Peyer's patch (tissue), 4 donors: Measurements from ENCODE around the gene ESPL1. TPM values are rescaled to one million over a fixed set of nuclear protein-coding genes. Genes with fewer than 3 reads are reported as not detected.
A peak's percentile ranks its signal among the peaks of the same experiment; 100 is the strongest.

ENCODE experiments used
- DNase-seq, 3 donors: peaks; one replicate each; pipeline ENCODE4 v3.0.0-alpha.2; 2017 to 2019
- H3K27ac ChIP-seq, 4 donors: fragments of 200-600 bp; sonication (generic); one replicate each; pipeline ENCODE4 v1.5.1; 2016 to 2019
- H3K27me3 ChIP-seq, 2 donors: fragments of 200-600 bp; sonication (generic); one replicate each; pipeline ENCODE4 v1.5.1; 2019
- H3K36me3 ChIP-seq, 3 donors: fragments of 200-600 bp; sonication (generic); one replicate each; pipeline ENCODE4 v1.5.1; 2016 to 2019
- H3K4me1 ChIP-seq, 4 donors: fragments of 200-600 bp; sonication (generic); one replicate each; pipeline ENCODE4 v1.5.1; 2016 to 2019
- H3K4me3 ChIP-seq, 4 donors: fragments of 200-600 bp; sonication (generic); 1 replicate in 3 of 4; 2 replicates in 1 of 4; pipeline ENCODE4 v1.5.1; 2016 to 2019; ENCODE audit warnings: mild to moderate bottlenecking in 1 of 4
- H3K9me3 ChIP-seq, 4 donors: fragments of 200-600 bp; sonication (generic); one replicate each; pipeline ENCODE4 v1.5.1; 2016 to 2019; ENCODE audit warnings: mild to moderate bottlenecking in 1 of 4
- POLR2A ChIP-seq, 2 donors: fragments of 450-650 bp; IDR thresholded peaks; one replicate each; pipeline ENCODE4 v1.5.1; 2017; ENCODE audit warnings: antibody characterized with exemption in 2 of 2, mild to moderate bottlenecking in 2 of 2, moderate library complexity in 2 of 2
- total RNA-seq, 4 donors: library from RNA; depleted of rRNA; stranded (reverse); fragments of >200 nt; gene quantifications; one replicate each; pipeline ENCODE4 v1.1.0, GENCODE V29; 2016
- TF ChIP-seq, protein P1 (sequence below), 6 experiments: fragments of 450-650 bp in 4 of 6; fragments of 200-600 bp in 2 of 6; sonication (generic) in 1 of 6; IDR thresholded peaks; one replicate each; pipeline ENCODE4 v1.5.1; 2017 to 2019; ENCODE audit warnings: antibody characterized with exemption in 6 of 6, mild to moderate bottlenecking in 3 of 6, moderate library complexity in 1 of 6

ESPL1 gene
- total RNA-seq, 4 donors from 2014 or later: 47.0 to 108 (median 87.0) TPM

DNA sequence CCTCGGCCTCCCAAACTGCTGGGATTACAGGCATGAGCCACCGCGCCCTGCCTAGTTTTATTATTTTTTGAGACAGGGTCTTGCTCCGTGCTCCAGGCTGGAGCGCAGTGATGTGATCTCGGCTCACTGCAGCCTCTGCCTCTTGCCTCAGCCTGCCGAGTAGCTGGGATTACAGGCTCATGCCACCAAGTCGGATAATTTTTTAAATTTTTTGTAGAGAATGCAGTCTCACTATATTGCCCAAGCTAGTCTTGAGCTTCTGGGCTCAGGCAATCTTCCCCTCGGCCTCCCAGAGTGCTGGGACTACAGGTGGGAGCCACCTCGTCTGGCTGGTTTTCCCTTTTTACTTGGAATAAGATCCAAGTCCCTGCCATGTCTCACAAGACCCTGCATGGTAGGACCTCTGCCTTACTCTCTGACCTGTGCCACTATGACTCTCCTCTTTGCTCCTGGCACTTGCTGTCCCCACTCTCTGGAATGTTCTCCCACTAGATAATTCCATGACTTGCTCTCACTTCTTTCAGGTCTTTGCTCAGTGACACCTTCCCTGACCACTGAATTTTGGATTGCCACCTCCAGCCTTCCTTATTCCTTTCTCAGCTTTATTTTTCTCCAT lies 28.3 kb upstream of the ESPL1 start:
- no peak overlapping the region for H3K27ac ChIP-seq

GRCh38 chr12:53241623-53242412 lies 26.3 kb upstream of the ESPL1 start:
- Histone ChIP-seq H3K27ac (no peak overlapping the region), H3K36me3 (no peaks in the 10 kb centered on the region), H3K4me3 (no peak overlapping the region), H3K9me3 (no peaks in the 10 kb centered on the region), H3K27me3 (no peaks in the 10 kb centered on the region), H3K4me1 (no peaks in the 10 kb centered on the region)
- no peak for TF ChIP-seq POLR2A (IDR thresholded peaks at IDR 0.05)
- TF ChIP-seq, protein P1, sequence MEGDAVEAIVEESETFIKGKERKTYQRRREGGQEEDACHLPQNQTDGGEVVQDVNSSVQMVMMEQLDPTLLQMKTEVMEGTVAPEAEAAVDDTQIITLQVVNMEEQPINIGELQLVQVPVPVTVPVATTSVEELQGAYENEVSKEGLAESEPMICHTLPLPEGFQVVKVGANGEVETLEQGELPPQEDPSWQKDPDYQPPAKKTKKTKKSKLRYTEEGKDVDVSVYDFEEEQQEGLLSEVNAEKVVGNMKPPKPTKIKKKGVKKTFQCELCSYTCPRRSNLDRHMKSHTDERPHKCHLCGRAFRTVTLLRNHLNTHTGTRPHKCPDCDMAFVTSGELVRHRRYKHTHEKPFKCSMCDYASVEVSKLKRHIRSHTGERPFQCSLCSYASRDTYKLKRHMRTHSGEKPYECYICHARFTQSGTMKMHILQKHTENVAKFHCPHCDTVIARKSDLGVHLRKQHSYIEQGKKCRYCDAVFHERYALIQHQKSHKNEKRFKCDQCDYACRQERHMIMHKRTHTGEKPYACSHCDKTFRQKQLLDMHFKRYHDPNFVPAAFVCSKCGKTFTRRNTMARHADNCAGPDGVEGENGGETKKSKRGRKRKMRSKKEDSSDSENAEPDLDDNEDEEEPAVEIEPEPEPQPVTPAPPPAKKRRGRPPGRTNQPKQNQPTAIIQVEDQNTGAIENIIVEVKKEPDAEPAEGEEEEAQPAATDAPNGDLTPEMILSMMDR (IDR thresholded peaks at IDR 0.05): no peak
- no peak for DNase-seq

More for the DNA sequence above, 28.3 kb upstream of the ESPL1 start:
- Histone ChIP-seq H3K36me3 (no peaks in the 10 kb centered on the region), H3K4me1 (no peaks in the 10 kb centered on the region), H3K27me3 (no peaks in the 10 kb centered on the region), H3K4me3 (no peak overlapping the region), H3K9me3 (no peaks in the 10 kb centered on the region)
- no peak for DNase-seq
- TF ChIP-seq, protein P1 (IDR thresholded peaks at IDR 0.05): no peak
- TF ChIP-seq POLR2A (IDR thresholded peaks at IDR 0.05): no peak

DNA sequence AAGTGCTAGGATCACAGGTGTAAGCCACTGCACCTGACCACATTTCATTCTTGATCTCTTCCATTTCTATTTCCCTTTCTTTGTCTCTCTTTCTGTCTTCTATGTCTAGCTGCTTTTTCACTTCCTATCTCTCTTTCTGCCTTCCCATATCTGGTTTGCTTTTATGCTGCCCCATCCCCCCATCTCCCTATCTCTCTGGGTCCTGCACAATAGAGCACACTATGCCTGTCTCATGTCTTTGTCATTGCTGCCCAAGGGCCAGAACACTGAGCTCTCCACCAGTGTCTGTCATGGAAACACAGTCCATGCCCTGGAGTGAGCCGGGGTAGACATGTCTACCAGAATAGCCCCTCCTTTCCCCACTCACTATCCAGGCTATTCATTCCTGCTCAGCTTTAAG lies 23.8 kb upstream of the ESPL1 start:
- no peaks in the 10 kb centered on the region for H3K36me3 ChIP-seq
- no peaks in the 10 kb centered on the region for H3K4me1 ChIP-seq
- TF ChIP-seq, protein P1 (IDR thresholded peaks at IDR 0.05): no peak
- TF ChIP-seq POLR2A (IDR thresholded peaks at IDR 0.05): no peak
- no peak overlapping the region for H3K27ac ChIP-seq
- no peaks in the 10 kb centered on the region for H3K9me3 ChIP-seq
- H3K4me3 ChIP-seq: no peak overlapping the region
- no peaks in the 10 kb centered on the region for H3K27me3 ChIP-seq
- DNase-seq: no peak

GRCh38 chr12:53245286-53245685 lies 22.8 kb upstream of the ESPL1 start:
- H3K4me1 ChIP-seq: no peaks in the 10 kb centered on the region
- no peak for DNase-seq
- no peak overlapping the region for H3K4me3 ChIP-seq
- H3K27ac ChIP-seq: no peak overlapping the region
- H3K27me3 ChIP-seq: no peaks in the 10 kb centered on the region
- no peaks in the 10 kb centered on the region for H3K36me3 ChIP-seq
- TF ChIP-seq POLR2A (IDR thresholded peaks at IDR 0.05): no peak
- TF ChIP-seq, protein P1 (IDR thresholded peaks at IDR 0.05): no peak
- no peaks in the 10 kb centered on the region for H3K9me3 ChIP-seq

DNA sequence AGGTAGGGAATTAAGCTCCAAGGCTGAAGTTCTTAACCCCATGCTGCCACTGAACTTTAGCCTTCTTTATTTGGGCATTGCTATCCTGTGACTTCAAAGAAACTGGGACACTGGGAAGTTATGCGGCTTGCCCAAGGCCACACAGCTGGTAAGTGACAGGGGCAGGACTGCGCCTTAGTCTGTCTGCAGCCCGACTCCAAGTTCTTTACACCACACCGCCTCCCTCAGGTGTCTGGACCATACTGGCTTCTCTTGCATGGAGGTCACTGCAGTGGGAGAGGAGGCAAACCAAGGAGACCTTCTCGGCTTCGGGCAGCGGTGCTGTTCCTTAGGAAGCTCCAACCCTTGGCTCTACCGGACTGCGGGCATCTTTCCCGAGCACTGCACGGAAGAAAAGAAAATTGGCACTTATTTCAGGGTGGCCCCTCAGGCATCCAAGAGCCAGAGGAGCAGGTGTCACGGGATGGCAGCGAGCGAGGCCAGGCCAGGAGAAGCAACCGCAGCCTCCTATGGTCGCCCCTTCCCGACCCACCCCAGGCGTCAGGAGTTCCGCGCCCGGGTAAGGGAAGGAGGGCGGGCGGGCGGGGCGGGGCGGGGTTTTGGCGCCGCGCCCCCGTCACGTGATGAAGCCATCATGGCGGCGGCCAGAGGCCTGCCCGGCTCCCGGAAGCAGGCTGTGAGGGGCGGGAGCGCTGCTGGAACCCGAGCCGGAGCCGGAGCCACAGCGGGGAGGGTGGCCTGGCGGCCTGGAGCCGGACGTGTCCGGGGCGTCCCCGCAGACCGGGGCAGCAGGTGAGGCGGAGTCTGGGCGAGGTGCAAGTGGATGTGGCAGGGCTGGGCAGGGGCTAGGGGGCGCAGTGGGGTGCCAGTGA lies 16.4 kb upstream of the ESPL1 start:
- TF ChIP-seq POLR2A (IDR thresholded peaks at IDR 0.05): peak in 1 of 2 donors; percentile 53
- TF ChIP-seq, protein P1 (IDR thresholded peaks at IDR 0.05): peak in 5 of 6 experiments; percentile 25 to 63 (median 43)
- no peaks in the 10 kb centered on the region for H3K27me3 ChIP-seq
- peak; percentile 71 to 93 (median 85) for DNase-seq
- H3K9me3 ChIP-seq: no peaks in the 10 kb centered on the region
- peaks cover 0 to 24% (median 13%) of the 10 kb centered on the region in 4 donors for H3K4me1 ChIP-seq
- H3K27ac ChIP-seq: peak overlapping the region; percentile 82 to 95 (median 90)
- H3K36me3 ChIP-seq: peaks cover 0 to 17% (median 0%) of the 10 kb centered on the region in 3 donors
- H3K4me3 ChIP-seq: peak overlapping the region; percentile 76 to 94 (median 90)
